A549 (cell line): ENCODE data around the gene CA10. TPM values are rescaled to one million over a fixed set of nuclear protein-coding genes. Genes with fewer than 3 reads are reported as not detected.

Source experiments
- ATAC-seq, 2 experiments: fragments of 200-7000 bp in 1 of 2; fragments of >200 bp in 1 of 2; cut with Nextera tagmentation in 1 of 2; cut with Tn5 transposase in 1 of 2; 3 replicates each; pipeline versions ENCODE4 v1.8.0 to v1.9.1; 2018 to 2020; ENCODE audit warnings: mild to moderate bottlenecking in 1 of 2, moderate library complexity in 1 of 2
- CTCF ChIA-PET: fragments of 300-600 bp; sonication (Branson Sonifier 250); formaldehyde crosslinking; extraction: SDS; loops from one replicate; lab custom pipeline; 2021; ENCODE audit warnings: antibody characterized with exemption, inconsistent platforms; lab: Yijun Ruan, JAX
- POLR2A ChIA-PET: fragments of 350-600 bp; formaldehyde crosslinking; extraction: SDS; loops from one replicate; lab custom pipeline; 2021; ENCODE audit warnings: antibody characterized with exemption, inconsistent platforms; lab: Yijun Ruan, JAX
- DNase-seq, 2 experiments: peaks; one replicate each; pipeline versions ENCODE4 v3.0.0 to v3.0.0-alpha.2; 2011 to 2016; ENCODE audit warnings: low read depth in 1 of 2, low spot score in 1 of 2
- FAIRE-seq: peaks from 2 replicates; lab custom pipeline; 2011; peaks lifted over from hg19 to GRCh38; lab: Jason Lieb, UNC
- H3K27ac ChIP-seq, 2 experiments: fragments of >200 bp; sonication (Bioruptor Twin); formaldehyde crosslinking; 3 replicates each; pipeline ENCODE4 v1.5.1; 2016 to 2017
- H3K4me1 ChIP-seq: fragments of >200 bp; sonication (Bioruptor Twin); formaldehyde crosslinking; 3 replicates; pipeline ENCODE4 v1.6.1; 2016
- H3K4me2 ChIP-seq: fragments of >200 bp; sonication (Bioruptor Twin); formaldehyde crosslinking; 3 replicates; pipeline ENCODE4 v1.6.1; 2016
- H3K4me3 ChIP-seq: fragments of >200 bp; sonication (Bioruptor Twin); formaldehyde crosslinking; 3 replicates; pipeline ENCODE4 v1.5.1; 2016
- H3K9me3 ChIP-seq: fragments of >200 bp; sonication (Bioruptor Twin); formaldehyde crosslinking; 3 replicates; pipeline ENCODE4 v1.6.1; 2016
- BHLHE40 ChIP-seq: IDR thresholded peaks from 2 replicates; pipeline ENCODE4 v1.6.1; 2012; ENCODE audit warnings: low read depth, low read length, inconsistent platforms
- CEBPB ChIP-seq, 2 experiments: fragments of >200 bp in 1 of 2; sonication (Bioruptor Twin) in 1 of 2; formaldehyde crosslinking in 1 of 2; IDR thresholded peaks; 2 replicates each; pipeline ENCODE4 v1.6.1; 2012 to 2016
- EHF ChIP-seq: fragments of 250-450 bp; sonication (Bioruptor Pico); IDR thresholded peaks from 2 replicates; pipeline ENCODE4 v1.5.0; 2020; ENCODE audit warnings: mild to moderate bottlenecking
- ESRRA ChIP-seq: fragments of 150-350 bp; IDR thresholded peaks from 2 replicates; pipeline ENCODE4 v1.6.1; 2014; ENCODE audit warnings: mild to moderate bottlenecking, low read length, borderline replicate concordance
- FOXS1 ChIP-seq: fragments of 250-450 bp; sonication (Bioruptor Pico); IDR thresholded peaks from 2 replicates; pipeline ENCODE4 v1.5.0; 2020; ENCODE audit warnings: mild to moderate bottlenecking, moderate library complexity
- JUNB ChIP-seq: fragments of >200 bp; sonication (Bioruptor Twin); formaldehyde crosslinking; IDR thresholded peaks from 2 replicates; pipeline ENCODE4 v1.6.1; 2016
- MAZ ChIP-seq: fragments of 150-350 bp; IDR thresholded peaks from 2 replicates; pipeline ENCODE4 v1.6.1; 2014; ENCODE audit warnings: antibody characterized with exemption, low read depth, low read length, borderline replicate concordance
- MYC ChIP-seq: IDR thresholded peaks from 2 replicates; pipeline ENCODE4 v1.6.1; 2012; ENCODE audit warnings: mild to moderate bottlenecking, inconsistent platforms, low read length, improper control_type of control experiment, borderline replicate concordance
- NPAS2 ChIP-seq: fragments of 250-450 bp; sonication (Bioruptor Pico); IDR thresholded peaks from 2 replicates; pipeline ENCODE4 v1.8.0; 2022; ENCODE audit warnings: mild to moderate bottlenecking, moderate library complexity, borderline replicate concordance
- POLR2AphosphoS2 ChIP-seq: conservative IDR thresholded peaks from 2 replicates; pipeline ENCODE4 v1.6.1; 2012; ENCODE audit warnings: low read length, improper control_type of control experiment, inconsistent platforms
- RARB ChIP-seq: fragments of 250-450 bp; sonication (Bioruptor Pico); IDR thresholded peaks from 2 replicates; pipeline ENCODE4 v1.8.0; 2021; ENCODE audit warnings: mild to moderate bottlenecking, moderate library complexity
- RNF2 ChIP-seq: fragments of 200-600 bp; sonication (generic); IDR thresholded peaks from 2 replicates; pipeline ENCODE4 v1.6.1; 2016; ENCODE audit warnings: low read depth, mild to moderate bottlenecking, antibody characterized with exemption, moderate library complexity, borderline replicate concordance
- SREBF2 ChIP-seq: fragments of 450-650 bp; IDR thresholded peaks from 2 replicates; pipeline ENCODE4 v1.6.1; 2014; ENCODE audit warnings: mild to moderate bottlenecking, moderate library complexity
- TFCP2L1 ChIP-seq: fragments of 250-450 bp; sonication (Bioruptor Pico); IDR thresholded peaks from 2 replicates; pipeline ENCODE4 v1.5.0; 2021; ENCODE audit warnings: mild to moderate bottlenecking
- ZC3H11A ChIP-seq: fragments of 450-650 bp; IDR thresholded peaks from 2 replicates; pipeline ENCODE4 v1.6.1; 2014; ENCODE audit warnings: antibody characterized with exemption, mild to moderate bottlenecking
- ZFP36 ChIP-seq: fragments of 450-650 bp; IDR thresholded peaks from 2 replicates; pipeline ENCODE4 v1.6.1; 2014; ENCODE audit warnings: borderline replicate concordance; ENCODE audit not compliant: partially characterized antibody
- ZNF302 ChIP-seq: fragments of 250-450 bp; sonication (Bioruptor Pico); IDR thresholded peaks from 2 replicates; pipeline ENCODE4 v1.9.0; 2021; ENCODE audit warnings: inconsistent platforms, mild to moderate bottlenecking, moderate library complexity
- ZSCAN20 ChIP-seq: fragments of 250-450 bp; sonication (Bioruptor Pico); IDR thresholded peaks from 2 replicates; pipeline ENCODE4 v1.8.0; 2022; ENCODE audit warnings: mild to moderate bottlenecking, moderate library complexity
- whole genome bisulfite sequencing: methylation state at CpG from one replicate; pipeline ENCODE4 v1.1.6; 2017; ENCODE audit errors: missing lambda C conversion rate; 5-methylcytosine and 5-hydroxymethylcytosine counted together
- polyA plus RNA-seq, 4 experiments: library from polyadenylated mRNA; depleted of rRNA in 3 of 4; stranded (reverse); fragments of >200 nt; fragmentation: RNase III in 1 of 4; extraction: RNeasy Plus Mini Kit Qiagen cat#74134 plus additional on column Dnase treatment in 1 of 4; gene quantifications; 2 replicates in 3 of 4; 3 replicates in 1 of 4; pipeline ENCODE4 v1.2.3, GENCODE V29; 2011 to 2017
- TF ChIP-seq, protein P1 (sequence below): fragments of >200 bp; sonication (Bioruptor Twin); formaldehyde crosslinking; IDR thresholded peaks from 3 replicates; pipeline ENCODE4 v1.6.1; 2016
- TF ChIP-seq, protein P2 (sequence below): fragments of 150-350 bp; IDR thresholded peaks from 2 replicates; pipeline ENCODE4 v1.6.1; 2014; ENCODE audit warnings: low read depth, mild to moderate bottlenecking, low read length
- TF ChIP-seq, protein P3 (sequence below): IDR thresholded peaks from 2 replicates; pipeline ENCODE4 v1.6.1; 2012
- TF ChIP-seq, protein P4 (sequence below): IDR thresholded peaks from 2 replicates; pipeline ENCODE4 v1.6.1; 2012
- TF ChIP-seq, protein P5 (sequence below): fragments of 250-450 bp; sonication (Bioruptor Pico); IDR thresholded peaks from 2 replicates; pipeline ENCODE4 v1.5.0; 2021; ENCODE audit warnings: mild to moderate bottlenecking, moderate library complexity, borderline replicate concordance
- TF ChIP-seq, protein P6 (sequence below): fragments of 200-600 bp; sonication (generic); IDR thresholded peaks from 2 replicates; pipeline ENCODE4 v1.6.1; 2016; ENCODE audit warnings: antibody characterized with exemption, mild to moderate bottlenecking, moderate library complexity

Gene CA10
- polyA plus RNA-seq, 2 of the 4 experiments (the other 2 are of a cell fraction), result not detected

DNA sequence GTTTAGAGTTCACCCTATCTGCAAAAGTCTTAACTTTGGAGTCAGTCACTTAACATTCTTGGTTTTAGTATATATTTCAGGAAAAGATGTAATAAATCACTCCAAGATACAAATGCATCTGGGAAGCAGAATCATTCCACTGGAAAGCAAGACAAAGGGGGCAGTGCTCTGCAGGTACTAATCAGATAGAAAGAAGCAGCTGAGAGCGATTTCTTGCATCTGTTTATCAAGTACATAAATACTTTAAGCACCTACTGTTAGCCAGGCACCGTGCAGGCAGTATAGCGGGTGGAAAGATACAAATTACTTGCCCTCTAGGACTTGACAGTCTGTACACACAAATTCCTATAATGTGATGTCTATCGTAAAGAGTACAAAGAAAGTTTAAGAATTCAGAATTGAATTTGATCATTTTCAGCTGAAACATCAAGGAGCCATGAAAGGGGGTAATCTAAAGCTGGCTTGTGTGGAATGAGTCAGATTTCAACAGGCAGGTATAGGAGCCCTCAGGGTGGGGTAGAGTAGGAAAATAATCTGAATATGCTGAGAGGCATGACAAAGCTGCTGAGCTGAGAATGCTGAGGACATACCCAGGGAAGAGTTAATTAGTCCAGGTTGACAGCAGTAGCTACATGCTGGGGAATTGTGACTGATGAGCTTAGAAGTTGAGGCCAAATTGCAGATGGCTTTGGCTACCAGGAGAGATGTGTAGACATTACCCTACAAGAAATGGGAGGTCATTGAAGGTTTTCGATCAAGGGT lies 110.2 kb downstream of the CA10 start:
- Histone ChIP-seq H3K4me3 (no peak overlapping the region), H3K4me2 (no peak overlapping the region), H3K9me3 (no peaks in the 10 kb centered on the region), H3K27ac (no peak overlapping the region)
- ChIA-PET CTCF (interaction anchor here (0.8 kb wide), 1 partner anchor 16 kb away, joined by 3 read pairs; no protein-coding TSS in a partner anchor), POLR2A (no interaction called here)
- DNase-seq (no peak), FAIRE-seq (no peak), ATAC-seq (no peak)
- WGBS, result 8% methylated on average over 5 of the region's 5 CpGs
- TF ChIP-seq, protein P1, sequence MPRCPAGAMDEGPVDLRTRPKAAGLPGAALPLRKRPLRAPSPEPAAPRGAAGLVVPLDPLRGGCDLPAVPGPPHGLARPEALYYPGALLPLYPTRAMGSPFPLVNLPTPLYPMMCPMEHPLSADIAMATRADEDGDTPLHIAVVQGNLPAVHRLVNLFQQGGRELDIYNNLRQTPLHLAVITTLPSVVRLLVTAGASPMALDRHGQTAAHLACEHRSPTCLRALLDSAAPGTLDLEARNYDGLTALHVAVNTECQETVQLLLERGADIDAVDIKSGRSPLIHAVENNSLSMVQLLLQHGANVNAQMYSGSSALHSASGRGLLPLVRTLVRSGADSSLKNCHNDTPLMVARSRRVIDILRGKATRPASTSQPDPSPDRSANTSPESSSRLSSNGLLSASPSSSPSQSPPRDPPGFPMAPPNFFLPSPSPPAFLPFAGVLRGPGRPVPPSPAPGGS, result no peak
- no peak for TF ChIP-seq SREBF2
- TF ChIP-seq, protein P2, sequence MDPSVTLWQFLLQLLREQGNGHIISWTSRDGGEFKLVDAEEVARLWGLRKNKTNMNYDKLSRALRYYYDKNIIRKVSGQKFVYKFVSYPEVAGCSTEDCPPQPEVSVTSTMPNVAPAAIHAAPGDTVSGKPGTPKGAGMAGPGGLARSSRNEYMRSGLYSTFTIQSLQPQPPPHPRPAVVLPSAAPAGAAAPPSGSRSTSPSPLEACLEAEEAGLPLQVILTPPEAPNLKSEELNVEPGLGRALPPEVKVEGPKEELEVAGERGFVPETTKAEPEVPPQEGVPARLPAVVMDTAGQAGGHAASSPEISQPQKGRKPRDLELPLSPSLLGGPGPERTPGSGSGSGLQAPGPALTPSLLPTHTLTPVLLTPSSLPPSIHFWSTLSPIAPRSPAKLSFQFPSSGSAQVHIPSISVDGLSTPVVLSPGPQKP, result no peak
- no peak for TF ChIP-seq ZNF302 (CRISPR knock-in tag)
- no peak for TF ChIP-seq POLR2AphosphoS2
- no peak for TF ChIP-seq EHF (CRISPR knock-in tag)
- TF ChIP-seq ESRRA, result no peak
- no peak for TF ChIP-seq FOXS1 (CRISPR knock-in tag)
- no peak for TF ChIP-seq MYC
- no peak for TF ChIP-seq ZC3H11A
- no peak for TF ChIP-seq TFCP2L1 (CRISPR knock-in tag)
- TF ChIP-seq, protein P3, sequence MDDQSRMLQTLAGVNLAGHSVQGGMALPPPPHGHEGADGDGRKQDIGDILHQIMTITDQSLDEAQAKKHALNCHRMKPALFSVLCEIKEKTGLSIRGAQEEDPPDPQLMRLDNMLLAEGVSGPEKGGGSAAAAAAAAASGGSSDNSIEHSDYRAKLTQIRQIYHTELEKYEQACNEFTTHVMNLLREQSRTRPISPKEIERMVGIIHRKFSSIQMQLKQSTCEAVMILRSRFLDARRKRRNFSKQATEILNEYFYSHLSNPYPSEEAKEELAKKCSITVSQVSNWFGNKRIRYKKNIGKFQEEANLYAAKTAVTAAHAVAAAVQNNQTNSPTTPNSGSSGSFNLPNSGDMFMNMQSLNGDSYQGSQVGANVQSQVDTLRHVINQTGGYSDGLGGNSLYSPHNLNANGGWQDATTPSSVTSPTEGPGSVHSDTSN, result no peak
- TF ChIP-seq, all 56 proteins: peak for 0
- no peaks in the 10 kb centered on the region for H3K4me1 ChIP-seq

DNA sequence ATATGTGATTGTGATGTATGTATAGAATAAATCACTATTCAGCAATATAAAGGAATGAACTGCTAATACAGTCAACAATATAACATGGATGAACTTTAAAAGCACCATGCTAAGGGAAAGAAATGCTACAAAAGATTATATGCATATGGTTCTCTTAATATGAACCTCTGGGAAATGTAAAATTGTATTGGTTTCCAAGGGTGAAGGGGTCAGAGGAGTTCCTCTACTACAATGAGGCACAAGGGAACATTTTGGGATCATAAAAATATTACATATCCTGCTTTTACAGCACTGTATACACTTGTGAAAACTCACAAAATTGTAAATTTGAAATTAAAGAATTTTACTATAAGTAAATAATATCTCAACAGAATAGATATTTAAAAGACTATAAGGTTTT lies 111.4 kb downstream of the CA10 start:
- ATAC-seq (no peak), DNase-seq (no peak), FAIRE-seq (no peak)
- Histone ChIP-seq H3K4me1 (no peaks in the 10 kb centered on the region), H3K9me3 (no peaks in the 10 kb centered on the region), H3K4me3 (no peak overlapping the region), H3K27ac (no peak overlapping the region), H3K4me2 (no peak overlapping the region)
- ChIA-PET CTCF (no interaction called here), POLR2A (no interaction called here)
- TF ChIP-seq, protein P3, result no peak
- TF ChIP-seq, protein P4, sequence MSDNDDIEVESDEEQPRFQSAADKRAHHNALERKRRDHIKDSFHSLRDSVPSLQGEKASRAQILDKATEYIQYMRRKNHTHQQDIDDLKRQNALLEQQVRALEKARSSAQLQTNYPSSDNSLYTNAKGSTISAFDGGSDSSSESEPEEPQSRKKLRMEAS, result no peak
- TF ChIP-seq RARB (CRISPR knock-in tag) (no peak), SREBF2 (no peak), ESRRA (no peak), NPAS2 (CRISPR knock-in tag) (no peak), ZFP36 (no peak), MAZ (no peak), CEBPB (IDR thresholded peaks at IDR 0.05) (no peak), JUNB (no peak), BHLHE40 (no peak), ZSCAN20 (no peak), RNF2 (no peak), EHF (CRISPR knock-in tag) (no peak)
- TF ChIP-seq, protein P5, sequence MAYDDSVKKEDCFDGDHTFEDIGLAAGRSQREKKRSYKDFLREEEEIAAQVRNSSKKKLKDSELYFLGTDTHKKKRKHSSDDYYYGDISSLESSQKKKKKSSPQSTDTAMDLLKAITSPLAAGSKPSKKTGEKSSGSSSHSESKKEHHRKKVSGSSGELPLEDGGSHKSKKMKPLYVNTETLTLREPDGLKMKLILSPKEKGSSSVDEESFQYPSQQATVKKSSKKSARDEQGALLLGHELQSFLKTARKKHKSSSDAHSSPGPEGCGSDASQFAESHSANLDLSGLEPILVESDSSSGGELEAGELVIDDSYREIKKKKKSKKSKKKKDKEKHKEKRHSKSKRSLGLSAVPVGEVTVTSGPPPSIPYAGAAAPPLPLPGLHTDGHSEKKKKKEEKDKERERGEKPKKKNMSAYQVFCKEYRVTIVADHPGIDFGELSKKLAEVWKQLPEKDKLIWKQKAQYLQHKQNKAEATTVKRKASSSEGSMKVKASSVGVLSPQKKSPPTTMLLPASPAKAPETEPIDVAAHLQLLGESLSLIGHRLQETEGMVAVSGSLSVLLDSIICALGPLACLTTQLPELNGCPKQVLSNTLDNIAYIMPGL (CRISPR knock-in tag), result no peak
- TF ChIP-seq, protein P6, sequence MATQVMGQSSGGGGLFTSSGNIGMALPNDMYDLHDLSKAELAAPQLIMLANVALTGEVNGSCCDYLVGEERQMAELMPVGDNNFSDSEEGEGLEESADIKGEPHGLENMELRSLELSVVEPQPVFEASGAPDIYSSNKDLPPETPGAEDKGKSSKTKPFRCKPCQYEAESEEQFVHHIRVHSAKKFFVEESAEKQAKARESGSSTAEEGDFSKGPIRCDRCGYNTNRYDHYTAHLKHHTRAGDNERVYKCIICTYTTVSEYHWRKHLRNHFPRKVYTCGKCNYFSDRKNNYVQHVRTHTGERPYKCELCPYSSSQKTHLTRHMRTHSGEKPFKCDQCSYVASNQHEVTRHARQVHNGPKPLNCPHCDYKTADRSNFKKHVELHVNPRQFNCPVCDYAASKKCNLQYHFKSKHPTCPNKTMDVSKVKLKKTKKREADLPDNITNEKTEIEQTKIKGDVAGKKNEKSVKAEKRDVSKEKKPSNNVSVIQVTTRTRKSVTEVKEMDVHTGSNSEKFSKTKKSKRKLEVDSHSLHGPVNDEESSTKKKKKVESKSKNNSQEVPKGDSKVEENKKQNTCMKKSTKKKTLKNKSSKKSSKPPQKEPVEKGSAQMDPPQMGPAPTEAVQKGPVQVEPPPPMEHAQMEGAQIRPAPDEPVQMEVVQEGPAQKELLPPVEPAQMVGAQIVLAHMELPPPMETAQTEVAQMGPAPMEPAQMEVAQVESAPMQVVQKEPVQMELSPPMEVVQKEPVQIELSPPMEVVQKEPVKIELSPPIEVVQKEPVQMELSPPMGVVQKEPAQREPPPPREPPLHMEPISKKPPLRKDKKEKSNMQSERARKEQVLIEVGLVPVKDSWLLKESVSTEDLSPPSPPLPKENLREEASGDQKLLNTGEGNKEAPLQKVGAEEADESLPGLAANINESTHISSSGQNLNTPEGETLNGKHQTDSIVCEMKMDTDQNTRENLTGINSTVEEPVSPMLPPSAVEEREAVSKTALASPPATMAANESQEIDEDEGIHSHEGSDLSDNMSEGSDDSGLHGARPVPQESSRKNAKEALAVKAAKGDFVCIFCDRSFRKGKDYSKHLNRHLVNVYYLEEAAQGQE, result no peak
